Esophagus mucosa (tissue), 1 donor: ENCODE measurements around the gene TMEM273. TPM values are rescaled to one million over a fixed set of nuclear protein-coding genes. Genes with fewer than 3 reads are reported as not detected.
A peak's percentile ranks its signal among the peaks of the same experiment; 100 is the strongest.

Experiments used
- ATAC-seq: fragments of 200-7000 bp; cut with Tn5 transposase; one replicate; pipeline ENCODE4 v1.9.1; 2020
- total RNA-seq: library from RNA; stranded (reverse); gene quantifications from one replicate; pipeline ENCODE4 v1.2.4, GENCODE V29; 2023
- donor health status: DM: yes; HTN: yes; CAD: no.

Gene TMEM273
- total RNA-seq, 1 donor from 2014 or later = 3.8 TPM

DNA sequence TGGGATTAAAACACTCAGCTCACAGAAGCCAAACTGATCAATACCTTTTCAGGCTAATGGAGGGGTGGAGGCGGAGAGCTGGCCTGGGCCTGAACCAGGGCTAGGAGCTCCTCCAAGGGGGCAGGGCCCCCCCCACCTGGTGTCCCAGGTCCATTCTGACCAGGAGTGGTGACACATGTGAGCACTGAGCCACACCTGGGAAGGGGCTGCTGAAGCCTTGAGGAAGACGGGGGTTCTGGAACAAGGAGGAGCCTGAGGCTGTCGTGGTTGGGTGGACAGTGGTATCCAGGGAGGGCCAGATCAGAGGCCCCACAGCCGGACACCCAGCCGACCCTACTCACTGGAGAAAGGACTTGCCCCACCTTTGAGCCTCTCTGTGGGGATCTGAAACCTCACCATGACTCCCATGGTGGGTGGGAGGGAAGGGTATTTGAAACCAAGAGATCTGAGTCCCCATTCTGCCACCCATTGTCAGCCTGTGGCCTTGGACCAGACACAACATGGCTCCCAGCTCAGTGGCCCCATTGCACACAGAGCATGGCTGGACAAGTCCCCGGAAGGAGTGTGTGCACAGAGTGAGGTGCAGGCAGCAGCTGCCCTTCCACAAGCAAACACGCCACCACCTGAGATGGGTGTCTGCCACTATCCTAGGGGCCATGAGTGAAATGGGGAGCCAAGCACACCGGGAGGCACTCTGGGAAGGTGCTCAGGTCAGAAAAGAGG lies 12.4 kb downstream of the TMEM273 start:
- ATAC-seq = no peak

GRCh38 chr10:49174926-49175500 lies 13.2 kb downstream of the TMEM273 start:
- ATAC-seq = peak; percentile 11

DNA sequence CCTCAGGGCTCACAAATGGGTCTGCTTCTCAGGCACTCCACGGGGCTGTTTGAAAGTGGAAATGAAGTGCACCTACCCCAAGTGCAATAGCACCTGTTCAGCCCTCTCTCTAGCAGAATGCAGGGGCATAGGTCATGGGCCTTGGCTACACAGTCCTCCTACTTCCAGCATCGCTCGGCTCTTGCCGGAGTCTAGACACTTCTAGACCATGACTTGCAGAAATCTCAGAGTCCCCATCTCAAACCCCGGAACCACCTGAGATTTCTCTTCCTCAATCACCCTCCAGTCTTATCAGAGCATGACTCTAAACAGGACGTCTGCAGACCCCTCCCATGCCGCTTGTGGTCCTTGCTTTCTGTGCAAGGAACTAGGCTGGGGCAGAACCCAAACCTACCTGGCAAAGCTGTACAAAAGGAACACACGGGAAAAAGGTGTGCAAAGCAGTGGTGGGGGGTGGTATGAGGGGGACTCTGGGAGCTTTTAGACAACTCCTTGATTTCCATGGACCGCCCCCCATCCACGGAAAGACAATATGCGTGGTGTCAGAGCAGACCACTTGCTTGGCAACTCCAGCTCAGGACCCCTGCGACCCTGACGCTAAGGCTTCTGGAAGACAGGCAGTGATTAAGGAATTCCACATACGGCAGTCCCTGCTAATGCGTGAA lies 13.8 kb downstream of the TMEM273 start:
- ATAC-seq = no peak

DNA sequence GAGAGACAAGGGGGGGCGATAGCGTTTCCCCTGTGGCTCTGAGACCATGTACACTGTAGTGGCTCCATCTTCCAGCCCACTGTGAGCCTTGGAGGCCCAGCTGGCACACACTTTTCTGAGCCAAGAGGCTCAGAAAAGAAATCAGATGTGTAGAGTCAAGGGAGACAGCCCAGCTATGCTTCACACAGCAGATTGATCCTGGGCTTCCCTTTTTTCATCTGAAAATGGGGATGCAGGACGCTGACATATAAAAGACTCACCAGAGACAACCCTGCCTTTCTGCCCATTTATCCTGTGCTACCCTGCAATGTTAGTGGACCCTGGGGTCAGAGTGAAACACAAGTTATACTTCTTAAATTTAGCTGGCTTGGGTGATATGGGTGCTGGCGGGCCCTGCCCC lies 14.3 kb downstream of the TMEM273 start:
- ATAC-seq = no peak

- no peak for ATAC-seq
These were observed 14.9 kb downstream of the TMEM273 start for GRCh38 chr10:49173201-49173772.

- ATAC-seq = no peak
These were observed 15.4 kb downstream of the TMEM273 start for GRCh38 chr10:49172777-49173132.

GRCh38 chr10:49172061-49172776 lies 16.0 kb downstream of the TMEM273 start:
- no peak for ATAC-seq

DNA sequence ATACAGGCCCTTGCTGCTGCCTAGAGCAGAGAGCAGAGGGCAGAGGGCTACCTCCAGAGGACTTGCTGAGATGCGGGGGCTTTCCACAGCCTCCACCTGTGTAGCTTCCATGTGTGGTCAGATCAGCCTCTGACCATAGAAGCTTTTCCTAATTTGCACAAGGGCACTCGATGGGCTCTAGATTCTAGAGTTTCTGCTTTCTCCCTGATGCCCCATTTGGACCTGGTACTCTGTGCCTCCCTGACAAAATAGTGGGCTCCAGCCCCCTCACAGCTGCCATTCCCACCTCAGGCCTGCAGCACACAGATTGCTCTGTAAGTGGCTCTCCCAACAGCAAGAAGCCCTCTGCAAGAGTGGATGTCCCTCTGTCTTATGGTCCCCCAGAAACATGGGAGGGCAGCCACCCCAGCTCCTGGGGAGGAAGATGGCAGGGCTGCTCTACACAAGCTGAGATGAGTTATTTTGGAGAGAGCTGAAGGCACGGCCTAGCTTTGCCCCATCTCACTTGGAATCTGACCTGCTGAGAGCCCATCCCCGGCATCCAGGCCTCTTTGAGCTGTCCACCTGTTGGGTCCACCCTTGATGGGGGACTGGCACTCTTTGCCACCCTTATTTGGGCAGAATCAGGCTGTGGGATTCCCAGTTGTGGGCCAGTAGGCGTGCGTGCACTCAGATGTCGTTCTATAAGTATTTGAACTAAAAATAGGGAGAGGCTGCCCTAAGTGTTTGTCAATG lies 16.7 kb downstream of the TMEM273 start:
- ATAC-seq = no peak

GRCh38 chr10:49170632-49171325 lies 17.4 kb downstream of the TMEM273 start:
- ATAC-seq = no peak

DNA sequence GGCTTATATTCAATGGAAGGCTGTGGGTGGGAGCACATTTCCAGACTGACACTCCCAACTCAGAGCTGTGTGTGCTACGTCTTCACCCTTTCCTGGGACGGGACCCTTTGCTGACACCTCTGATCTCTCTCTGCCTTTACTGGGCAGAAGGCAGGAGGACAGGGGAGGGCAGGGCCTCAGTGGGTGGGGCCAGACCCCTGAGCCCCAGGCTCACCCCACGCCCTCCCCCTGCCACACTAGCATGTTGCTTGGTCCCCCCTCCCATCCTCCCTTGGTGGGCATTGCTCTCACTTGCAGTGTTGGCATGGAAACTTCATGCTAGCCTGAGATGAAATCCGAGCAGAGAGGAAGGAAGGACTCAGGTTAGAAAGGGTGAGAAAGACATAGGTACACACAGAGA lies 18.4 kb downstream of the TMEM273 start:
- ATAC-seq = no peak

GRCh38 chr10:49168831-49169500 lies 19.2 kb downstream of the TMEM273 start:
- ATAC-seq = no peak

DNA sequence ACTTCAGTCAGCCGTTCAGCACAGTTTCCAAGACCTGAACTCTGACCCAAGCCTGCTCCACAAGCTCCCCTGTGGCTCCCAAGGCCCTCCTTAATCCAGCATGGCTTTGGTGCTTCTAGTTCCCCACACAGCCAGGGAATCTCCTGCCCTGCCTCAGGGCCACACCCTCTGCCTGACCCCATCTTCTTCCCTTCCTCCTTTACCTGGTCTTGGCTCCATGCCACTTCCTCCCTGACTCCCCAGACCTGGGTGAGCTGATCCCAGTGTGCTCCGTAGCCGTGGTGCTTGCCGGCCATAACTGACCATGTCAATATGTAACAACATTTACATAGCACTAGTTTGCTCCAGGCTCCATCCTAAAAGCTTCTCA lies 20.0 kb downstream of the TMEM273 start:
- no peak for ATAC-seq

DNA sequence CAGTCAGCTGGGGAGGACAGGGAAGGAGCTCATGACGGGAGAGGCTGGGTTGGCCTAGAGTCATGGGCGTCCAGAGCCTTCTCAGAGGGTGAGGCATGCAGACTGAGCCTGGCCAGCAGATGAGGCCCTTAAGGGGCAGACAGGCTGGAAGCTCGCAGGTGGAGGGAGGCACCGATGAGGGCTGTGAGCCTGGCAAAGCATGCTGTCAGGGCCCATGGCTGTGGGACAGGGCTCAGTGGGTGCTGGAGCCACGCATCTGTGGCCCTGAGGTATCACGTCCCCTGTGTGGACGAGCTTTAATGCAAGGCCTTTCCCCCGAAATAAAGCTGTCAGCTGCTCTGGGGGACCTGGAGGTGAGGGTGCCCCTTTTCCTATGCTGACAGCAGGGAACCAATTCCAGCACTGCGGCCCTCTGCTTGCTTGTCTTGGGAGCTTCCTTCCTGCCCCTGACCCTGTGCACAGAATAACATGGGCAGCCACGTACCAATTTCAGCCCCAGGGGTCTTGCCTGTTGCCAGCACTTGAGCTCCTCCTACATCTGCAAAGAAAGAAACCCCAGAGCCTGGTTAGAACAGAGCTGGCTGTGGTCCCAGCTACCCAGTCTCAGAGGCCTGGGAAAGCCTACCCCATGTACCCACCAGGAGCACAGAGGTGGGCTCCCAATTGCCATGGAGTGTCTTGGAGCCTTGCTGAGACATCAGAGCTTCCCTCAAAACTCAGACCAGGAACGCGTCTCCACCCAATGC lies 20.6 kb downstream of the TMEM273 start:
- no peak for ATAC-seq

- ATAC-seq = no peak
These were observed 21.4 kb downstream of the TMEM273 start for GRCh38 chr10:49166484-49167400.

DNA sequence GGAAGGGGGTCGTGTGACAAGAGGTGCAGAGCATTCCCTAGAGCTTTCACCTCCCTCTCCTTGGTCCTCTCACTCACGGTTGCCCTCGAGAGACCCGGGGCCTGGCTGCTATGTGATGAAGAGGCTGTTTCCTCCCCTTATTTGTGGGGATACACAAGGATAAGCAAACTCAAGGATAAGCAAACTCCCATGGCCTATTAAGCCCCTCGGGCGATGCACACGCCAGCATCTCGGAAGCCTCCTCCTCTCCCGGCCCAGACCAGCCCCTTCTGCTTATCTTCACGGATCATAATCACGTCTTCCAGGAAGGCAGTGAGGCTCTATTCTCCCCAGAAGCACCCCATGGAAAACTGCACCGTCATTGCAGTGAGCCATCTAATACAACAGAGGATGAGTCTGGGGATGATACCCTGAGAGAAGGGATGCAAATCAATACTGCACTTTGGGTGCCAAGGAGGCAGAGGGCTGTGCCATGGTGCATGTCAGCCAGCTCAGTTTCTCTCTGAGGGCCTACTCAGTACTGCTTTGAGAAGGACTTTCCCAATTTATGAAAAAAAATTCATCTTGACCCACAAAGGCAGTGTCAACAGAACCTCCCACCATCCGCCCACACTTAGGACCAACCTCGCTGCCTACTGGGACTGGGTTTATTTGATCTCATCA lies 22.2 kb downstream of the TMEM273 start:
- ATAC-seq = no peak

DNA sequence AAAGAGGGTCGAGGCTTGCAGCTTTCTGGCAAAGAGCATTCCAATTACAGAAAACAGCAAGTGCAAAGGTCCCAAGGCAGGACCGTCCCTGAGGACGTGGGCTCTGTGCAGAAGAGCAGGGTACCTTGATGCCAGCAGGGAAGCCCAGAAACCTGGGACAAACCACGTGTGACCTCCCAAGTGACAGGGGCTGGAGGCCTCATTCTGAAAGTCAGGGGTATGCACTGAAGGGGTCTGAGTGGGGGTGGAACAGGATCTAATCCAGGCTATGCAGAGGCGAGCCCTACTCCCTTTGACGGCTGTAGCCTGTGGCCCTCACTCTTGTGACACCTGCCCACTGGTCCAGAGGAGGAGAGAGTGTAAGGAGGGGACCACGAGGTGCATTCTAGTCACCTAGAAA lies 22.9 kb downstream of the TMEM273 start:
- ATAC-seq = no peak

DNA sequence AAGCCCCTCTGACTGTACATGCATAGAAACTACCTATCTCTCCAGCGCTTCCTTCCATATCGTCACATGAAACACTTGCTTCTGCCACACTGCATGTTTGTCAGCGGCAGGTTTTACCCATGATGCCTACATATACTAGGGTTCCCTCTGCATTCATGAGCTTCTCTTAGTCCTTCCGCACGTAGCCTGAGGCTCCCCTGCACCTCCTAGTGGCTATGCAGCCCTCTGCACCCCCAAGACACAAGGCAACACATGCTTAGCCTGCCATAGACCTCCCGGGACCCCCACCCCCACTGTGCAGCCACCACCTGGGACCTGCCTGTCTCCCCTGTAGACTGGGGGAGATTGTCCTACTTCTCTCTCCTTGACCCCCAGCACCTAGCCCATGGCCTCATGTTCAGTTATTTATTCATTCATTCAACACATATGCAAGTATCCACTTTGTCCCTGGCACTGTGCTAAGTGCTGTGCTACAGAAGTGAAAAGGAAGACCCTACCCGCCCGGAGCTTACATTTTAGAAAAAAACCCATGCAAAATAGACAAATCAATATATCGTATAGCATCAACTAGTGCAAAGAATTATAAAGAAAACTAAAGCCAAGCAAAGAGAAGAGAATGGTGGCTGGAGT lies 23.5 kb downstream of the TMEM273 start:
- peak; percentile 58 for ATAC-seq

DNA sequence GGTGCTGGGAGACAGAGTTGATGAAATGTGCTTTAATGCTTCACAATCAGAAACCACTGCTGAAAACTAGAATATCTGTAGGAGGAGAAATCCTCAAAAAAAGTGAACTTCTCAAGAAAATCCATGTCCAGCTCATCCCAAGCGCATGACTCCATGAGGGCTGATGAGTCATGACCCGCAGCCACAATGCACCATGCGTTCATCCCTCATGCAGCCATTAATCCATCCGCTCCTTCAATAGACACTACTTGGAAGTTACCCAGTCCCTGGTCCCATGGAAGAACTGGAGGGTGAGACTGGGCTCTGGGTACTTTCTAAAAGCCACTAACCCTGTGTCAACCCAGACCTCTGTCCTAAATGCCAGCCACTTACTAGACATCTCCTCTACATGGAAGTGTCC lies 24.4 kb downstream of the TMEM273 start:
- no peak for ATAC-seq
